Measurements from ENCODE around the gene SLC35E2B. TPM values are rescaled to one million over a fixed set of nuclear protein-coding genes. Genes with fewer than 3 reads are reported as not detected.
"Not testable (repeated sequence)": the region's sequence is repeated elsewhere in the genome, so short reads cannot be mapped to it uniquely, and the experiment has no call there.

Gene SLC35E2B
- total RNA-seq, 1 experiment from 2014 or later: 51.3 TPM

DNA sequence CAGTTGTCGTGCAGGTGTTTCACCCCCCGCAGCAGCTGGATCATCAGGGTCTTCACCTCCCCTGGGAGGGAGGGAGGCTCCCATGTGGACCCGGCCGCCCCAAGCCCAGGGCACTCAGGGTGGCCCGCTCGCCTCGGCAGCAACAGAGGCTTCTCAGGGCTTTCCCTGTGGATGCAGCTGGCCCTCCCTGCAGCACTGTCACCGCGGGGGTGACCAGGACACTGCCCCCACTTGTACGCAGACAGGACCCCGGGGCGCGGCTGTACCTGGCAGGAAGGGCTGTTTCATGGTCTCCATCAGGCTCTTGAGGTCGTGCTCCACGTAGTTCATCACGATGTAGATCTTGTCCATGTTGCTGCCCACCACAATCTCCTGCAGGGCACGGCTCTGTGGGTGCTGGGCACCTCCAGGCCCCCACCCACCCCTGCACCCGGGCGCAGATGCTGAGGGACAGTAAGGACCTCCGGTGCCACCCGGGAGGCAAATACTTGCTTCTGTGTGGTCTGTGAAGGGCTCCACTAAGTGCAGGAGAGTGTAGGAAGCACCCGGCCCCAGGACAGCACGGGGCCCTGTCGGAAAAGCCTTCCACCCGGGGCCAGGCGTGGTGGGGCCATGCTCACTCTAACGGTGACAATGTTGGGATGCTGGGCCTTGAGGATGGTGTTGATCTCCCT lies 11.8 kb upstream of the SLC35E2B start:
- CTCF ChIA-PET; DNase-seq (ENCODE audit: low spot score); H3K9me3 Mint-ChIP-seq; H3K4me1 Mint-ChIP-seq; H3K36me3 Mint-ChIP-seq; H3K27ac Mint-ChIP-seq; H3K27me3 Mint-ChIP-seq (ENCODE audit: low read depth); POLR2A ChIA-PET; ATAC-seq; H3K4me3 Mint-ChIP-seq: not testable (repeated sequence)

DNA sequence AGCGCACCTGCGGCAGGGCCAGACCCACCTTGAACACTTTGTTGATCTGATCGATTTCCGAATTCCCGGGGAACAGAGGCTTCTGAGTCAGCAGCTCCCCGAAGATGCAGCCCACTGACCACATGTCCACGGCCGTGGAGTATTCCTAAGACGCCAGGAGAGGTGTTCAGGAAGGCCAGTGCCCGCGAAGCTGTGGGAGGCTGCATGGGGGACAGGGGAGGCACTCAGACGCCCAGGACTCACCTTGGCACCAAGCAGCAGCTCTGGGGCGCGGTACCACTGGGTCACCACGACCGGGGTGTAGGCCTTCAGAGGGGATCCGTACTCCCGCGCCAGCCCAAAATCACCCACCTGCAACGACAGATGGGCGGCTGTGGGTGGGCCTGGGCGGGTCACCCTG lies 11.2 kb upstream of the SLC35E2B start:
- TF ChIP-seq HMGA2 (CRISPR knock-in tag; IDR thresholded peaks at IDR 0.05) (no peak), CDX4 (CRISPR knock-in tag; IDR thresholded peaks at IDR 0.05; ENCODE audit: borderline replicate concordance) (no peak), ZNF416 (CRISPR knock-in tag; IDR thresholded peaks at IDR 0.05) (no peak), ETV6 (CRISPR knock-in tag; IDR thresholded peaks at IDR 0.05) (no peak), MLX (CRISPR knock-in tag; IDR thresholded peaks at IDR 0.05) (no peak), MYBL2 (CRISPR knock-in tag; IDR thresholded peaks at IDR 0.05) (no peak), TCF7 (CRISPR knock-in tag; IDR thresholded peaks at IDR 0.05; ENCODE audit: low read depth) (no peak), ZNF219 (CRISPR knock-in tag; IDR thresholded peaks at IDR 0.05; ENCODE audit: borderline replicate concordance) (no peak), PRRX2 (CRISPR knock-in tag; IDR thresholded peaks at IDR 0.05) (no peak), ATF1 (CRISPR knock-in tag; IDR thresholded peaks at IDR 0.05) (no peak), ZNF281 (CRISPR knock-in tag; IDR thresholded peaks at IDR 0.05) (no peak), ZBTB21 (CRISPR knock-in tag; IDR thresholded peaks at IDR 0.05; ENCODE audit: borderline replicate concordance) (no peak), FOXP4 (CRISPR knock-in tag; IDR thresholded peaks at IDR 0.05) (no peak), ZNF121 (CRISPR knock-in tag; IDR thresholded peaks at IDR 0.05) (no peak), ZNF138 (CRISPR knock-in tag; conservative IDR thresholded peaks at IDR 0.05) (no peak)
- TF ChIP-seq, protein P1, sequence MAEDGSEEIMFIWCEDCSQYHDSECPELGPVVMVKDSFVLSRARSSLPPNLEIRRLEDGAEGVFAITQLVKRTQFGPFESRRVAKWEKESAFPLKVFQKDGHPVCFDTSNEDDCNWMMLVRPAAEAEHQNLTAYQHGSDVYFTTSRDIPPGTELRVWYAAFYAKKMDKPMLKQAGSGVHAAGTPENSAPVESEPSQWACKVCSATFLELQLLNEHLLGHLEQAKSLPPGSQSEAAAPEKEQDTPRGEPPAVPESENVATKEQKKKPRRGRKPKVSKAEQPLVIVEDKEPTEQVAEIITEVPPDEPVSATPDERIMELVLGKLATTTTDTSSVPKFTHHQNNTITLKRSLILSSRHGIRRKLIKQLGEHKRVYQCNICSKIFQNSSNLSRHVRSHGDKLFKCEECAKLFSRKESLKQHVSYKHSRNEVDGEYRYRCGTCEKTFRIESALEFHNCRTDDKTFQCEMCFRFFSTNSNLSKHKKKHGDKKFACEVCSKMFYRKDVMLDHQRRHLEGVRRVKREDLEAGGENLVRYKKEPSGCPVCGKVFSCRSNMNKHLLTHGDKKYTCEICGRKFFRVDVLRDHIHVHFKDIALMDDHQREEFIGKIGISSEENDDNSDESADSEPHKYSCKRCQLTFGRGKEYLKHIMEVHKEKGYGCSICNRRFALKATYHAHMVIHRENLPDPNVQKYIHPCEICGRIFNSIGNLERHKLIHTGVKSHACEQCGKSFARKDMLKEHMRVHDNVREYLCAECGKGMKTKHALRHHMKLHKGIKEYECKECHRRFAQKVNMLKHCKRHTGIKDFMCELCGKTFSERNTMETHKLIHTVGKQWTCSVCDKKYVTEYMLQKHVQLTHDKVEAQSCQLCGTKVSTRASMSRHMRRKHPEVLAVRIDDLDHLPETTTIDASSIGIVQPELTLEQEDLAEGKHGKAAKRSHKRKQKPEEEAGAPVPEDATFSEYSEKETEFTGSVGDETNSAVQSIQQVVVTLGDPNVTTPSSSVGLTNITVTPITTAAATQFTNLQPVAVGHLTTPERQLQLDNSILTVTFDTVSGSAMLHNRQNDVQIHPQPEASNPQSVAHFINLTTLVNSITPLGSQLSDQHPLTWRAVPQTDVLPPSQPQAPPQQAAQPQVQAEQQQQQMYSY (CRISPR knock-in tag; IDR thresholded peaks at IDR 0.05): no peak
- TF ChIP-seq, protein P2, sequence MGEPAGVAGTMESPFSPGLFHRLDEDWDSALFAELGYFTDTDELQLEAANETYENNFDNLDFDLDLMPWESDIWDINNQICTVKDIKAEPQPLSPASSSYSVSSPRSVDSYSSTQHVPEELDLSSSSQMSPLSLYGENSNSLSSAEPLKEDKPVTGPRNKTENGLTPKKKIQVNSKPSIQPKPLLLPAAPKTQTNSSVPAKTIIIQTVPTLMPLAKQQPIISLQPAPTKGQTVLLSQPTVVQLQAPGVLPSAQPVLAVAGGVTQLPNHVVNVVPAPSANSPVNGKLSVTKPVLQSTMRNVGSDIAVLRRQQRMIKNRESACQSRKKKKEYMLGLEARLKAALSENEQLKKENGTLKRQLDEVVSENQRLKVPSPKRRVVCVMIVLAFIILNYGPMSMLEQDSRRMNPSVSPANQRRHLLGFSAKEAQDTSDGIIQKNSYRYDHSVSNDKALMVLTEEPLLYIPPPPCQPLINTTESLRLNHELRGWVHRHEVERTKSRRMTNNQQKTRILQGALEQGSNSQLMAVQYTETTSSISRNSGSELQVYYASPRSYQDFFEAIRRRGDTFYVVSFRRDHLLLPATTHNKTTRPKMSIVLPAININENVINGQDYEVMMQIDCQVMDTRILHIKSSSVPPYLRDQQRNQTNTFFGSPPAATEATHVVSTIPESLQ (CRISPR knock-in tag; IDR thresholded peaks at IDR 0.05): no peak
- CTCF ChIA-PET: no interaction called here
- no peak overlapping the region for H3K4me3 Mint-ChIP-seq
- H3K27me3 Mint-ChIP-seq (ENCODE audit: low read depth): no peaks in the 10 kb centered on the region
- ATAC-seq (no peak), DNase-seq (ENCODE audit: low spot score) (no peak)
- H3K4me1 Mint-ChIP-seq: no peaks in the 10 kb centered on the region
- H3K36me3 Mint-ChIP-seq: peaks cover 5% of the 10 kb centered on the region; the same call in 1 of the 2 replicates
- H3K27ac Mint-ChIP-seq: no peak overlapping the region
- no peaks in the 10 kb centered on the region for H3K9me3 Mint-ChIP-seq
- POLR2A ChIA-PET: no interaction called here

DNA sequence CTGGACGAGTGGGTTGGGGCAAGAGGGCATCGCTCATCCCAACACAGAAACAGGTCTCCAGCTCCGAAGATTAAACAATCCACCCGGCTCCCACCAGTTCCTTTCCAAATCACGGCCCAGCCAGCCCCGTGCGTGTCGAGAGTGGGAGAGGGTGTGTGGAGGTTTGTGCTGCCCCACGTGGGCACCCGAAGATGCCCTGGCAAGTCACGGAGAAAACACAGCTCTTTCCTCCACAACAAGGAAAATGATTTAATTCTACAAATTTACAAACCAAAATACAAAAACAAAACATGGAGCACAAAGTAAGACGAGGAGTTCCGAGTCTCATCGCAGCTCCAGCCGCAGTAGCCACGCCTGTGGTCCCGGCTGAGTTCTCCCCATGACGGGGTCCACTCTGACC lies 9.9 kb upstream of the SLC35E2B start:
- H3K36me3 Mint-ChIP-seq; ATAC-seq; CTCF ChIA-PET; H3K9me3 Mint-ChIP-seq; H3K27ac Mint-ChIP-seq; POLR2A ChIA-PET; DNase-seq (ENCODE audit: low spot score); H3K4me1 Mint-ChIP-seq; H3K4me3 Mint-ChIP-seq; H3K27me3 Mint-ChIP-seq (ENCODE audit: low read depth): not testable (repeated sequence)

DNA sequence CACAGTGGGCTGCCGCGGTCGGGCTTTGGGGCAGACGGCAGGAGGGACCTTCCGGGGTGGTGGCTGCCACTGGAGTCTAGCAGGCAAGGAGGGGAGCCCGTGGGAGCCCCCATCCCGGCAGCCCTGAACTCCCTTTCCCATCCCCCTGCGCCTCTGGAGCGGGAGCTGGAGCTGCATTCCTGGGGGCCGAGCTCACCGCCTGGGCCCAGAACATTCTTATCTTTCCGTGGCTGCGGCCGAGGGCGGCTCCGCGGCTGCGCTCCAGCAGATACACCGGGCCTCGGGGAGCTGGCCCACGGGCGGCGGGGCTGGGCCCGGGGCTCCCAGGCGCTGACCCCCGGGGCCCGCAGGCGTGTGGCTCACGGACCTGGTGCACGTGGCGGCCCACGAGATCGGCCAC lies 8.0 kb upstream of the SLC35E2B start:
- H3K9me3 Mint-ChIP-seq; H3K27ac Mint-ChIP-seq; H3K4me1 Mint-ChIP-seq; H3K36me3 Mint-ChIP-seq; H3K27me3 Mint-ChIP-seq (ENCODE audit: low read depth); POLR2A ChIA-PET; DNase-seq (ENCODE audit: low spot score); H3K4me3 Mint-ChIP-seq; CTCF ChIA-PET: not testable (repeated sequence)
- peak; percentile 49 for ATAC-seq
